Skeletal muscle satellite cell (primary cell): Measurements from ENCODE around the gene IGSF22.

Experiments
- H3K27me3 ChIP-seq: 2 replicates; pipeline ENCODE4 v1.7.0; 2013; ENCODE audit warnings: low read length; ENCODE audit not compliant: control insufficient read depth, insufficient read depth
- H3K36me3 ChIP-seq: 2 replicates; pipeline ENCODE4 v1.7.0; 2013; ENCODE audit warnings: mild to moderate bottlenecking, control low read depth, low read length; ENCODE audit not compliant: insufficient read depth
- H3K4me1 ChIP-seq: 2 replicates; pipeline ENCODE4 v1.7.0; 2013; ENCODE audit warnings: low read length; ENCODE audit not compliant: control insufficient read depth, insufficient read depth
- H3K4me2 ChIP-seq: 2 replicates; pipeline ENCODE4 v1.7.0; 2013; ENCODE audit warnings: mild to moderate bottlenecking, low read length
- H3K4me3 ChIP-seq: 2 replicates; pipeline ENCODE4 v1.7.0; 2013; ENCODE audit warnings: low read length
- H3K9ac ChIP-seq: 2 replicates; pipeline ENCODE4 v1.7.0; 2013; ENCODE audit warnings: mild to moderate bottlenecking, low read depth, low read length, moderate library complexity
- H3K9me3 ChIP-seq: replicated peaks from 2 replicates; pipeline ENCODE4 v1.7.0; 2013; ENCODE audit warnings: mild to moderate bottlenecking, control low read depth, low read length

IGSF22 gene

DNA sequence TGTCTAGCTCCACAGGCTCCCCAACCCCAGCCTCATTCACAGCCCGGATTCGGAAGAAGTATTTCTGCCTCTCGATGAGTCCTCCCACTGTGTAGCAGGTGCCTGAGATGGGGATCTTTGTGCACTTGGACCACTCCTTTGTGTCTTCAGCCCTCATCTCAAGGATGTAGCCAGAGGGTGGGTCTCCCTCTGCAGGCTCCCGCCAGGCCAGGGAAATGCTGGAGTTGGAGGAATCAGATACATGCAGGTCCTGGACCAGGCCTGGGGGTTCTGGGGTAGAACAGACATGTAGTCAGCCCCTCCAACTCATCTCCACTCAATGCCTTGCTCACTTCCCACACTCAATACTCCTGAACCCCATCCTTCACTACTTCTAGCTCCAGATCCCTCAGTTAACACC, 16.6 kb downstream of the IGSF22 start:
- no peak overlapping the region for H3K9ac ChIP-seq
- peaks cover 3% of the 10 kb centered on the region for H3K4me1 ChIP-seq
- peaks cover 84% of the 10 kb centered on the region for H3K27me3 ChIP-seq
- no peaks in the 10 kb centered on the region for H3K36me3 ChIP-seq
- H3K4me3 ChIP-seq = no peak overlapping the region
- H3K4me2 ChIP-seq = no peak overlapping the region
- no peaks in the 10 kb centered on the region for H3K9me3 ChIP-seq

DNA sequence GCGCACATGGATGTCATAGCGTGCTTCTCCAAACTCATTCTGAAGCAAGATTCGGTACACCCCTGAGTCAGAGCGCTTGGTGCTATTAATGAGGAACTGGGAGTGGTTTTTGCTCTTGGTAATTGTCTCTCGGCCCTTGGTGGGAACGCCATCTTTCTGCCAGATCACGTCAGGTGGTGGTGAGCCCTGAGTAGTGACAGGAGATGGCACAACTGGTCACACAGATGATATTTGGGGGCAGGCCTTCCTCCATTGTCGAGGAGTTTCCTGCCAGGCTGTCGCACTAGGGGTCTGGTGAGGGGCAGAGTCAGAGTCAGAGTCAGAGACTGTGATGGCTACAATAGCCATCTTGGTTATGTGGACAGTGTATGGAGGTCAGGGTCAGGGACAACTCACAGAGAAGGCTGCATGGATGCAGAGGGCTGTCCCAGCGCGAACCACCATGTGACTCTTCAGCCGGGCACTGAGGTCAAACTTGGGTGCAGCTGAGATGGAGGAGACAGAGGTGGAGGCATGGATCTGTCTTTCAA, 18.1 kb downstream of the IGSF22 start:
- H3K9ac ChIP-seq = no peak overlapping the region
- no peak overlapping the region for H3K4me2 ChIP-seq
- H3K9me3 ChIP-seq = no peaks in the 10 kb centered on the region
- H3K36me3 ChIP-seq = no peaks in the 10 kb centered on the region
- peaks cover 3% of the 10 kb centered on the region for H3K4me1 ChIP-seq
- peaks cover 89% of the 10 kb centered on the region for H3K27me3 ChIP-seq
- no peak overlapping the region for H3K4me3 ChIP-seq

DNA sequence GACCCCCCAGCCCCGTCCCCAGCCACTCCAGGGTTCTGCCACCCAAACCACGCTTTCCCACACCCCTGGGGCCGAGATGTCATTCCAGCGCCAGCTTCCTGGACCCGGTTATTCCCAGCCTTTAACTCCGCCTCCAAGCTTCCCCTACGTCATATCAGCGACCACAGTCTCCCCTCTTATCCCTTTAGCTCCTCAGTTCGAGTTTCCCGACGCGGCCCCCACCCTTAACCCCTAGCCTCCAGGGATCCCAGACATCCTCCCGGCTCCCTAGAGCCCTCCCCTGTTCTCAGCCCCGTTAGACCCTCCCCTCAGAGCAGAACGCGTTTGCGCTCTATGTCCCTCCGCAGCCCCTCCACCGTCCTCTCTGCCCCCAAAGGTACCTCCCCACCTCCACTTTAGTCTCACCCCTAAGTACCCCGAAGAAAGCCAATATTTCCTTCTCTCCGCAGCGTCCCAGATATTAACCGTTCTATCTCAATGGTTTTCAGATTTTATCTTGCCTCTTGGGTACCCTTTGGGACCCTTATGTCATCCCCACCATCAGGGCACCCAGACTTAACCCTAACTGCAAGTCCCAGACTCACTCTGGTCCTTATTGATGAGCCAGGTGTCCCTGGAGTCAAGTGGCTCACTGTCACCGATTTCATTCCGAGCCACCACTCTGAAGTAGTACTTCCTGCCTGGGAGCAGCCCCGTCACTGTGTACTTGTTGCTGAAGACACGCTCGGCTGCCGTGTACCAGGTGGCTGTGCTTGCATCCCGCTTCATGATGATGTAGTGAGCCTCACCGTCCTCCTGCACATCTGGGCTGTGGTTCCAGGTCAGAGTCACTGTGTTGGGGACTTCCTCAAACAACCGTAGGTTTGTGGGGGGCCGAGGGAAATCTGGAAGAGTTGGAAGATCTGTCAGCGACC, 19.4 kb downstream of the IGSF22 start:
- Histone ChIP-seq H3K4me2 (no peak overlapping the region), H3K36me3 (no peaks in the 10 kb centered on the region), H3K9ac (no peak overlapping the region), H3K9me3 (no peaks in the 10 kb centered on the region), H3K27me3 (peaks cover 83% of the 10 kb centered on the region), H3K4me1 (peaks cover 3% of the 10 kb centered on the region), H3K4me3 (no peak overlapping the region)

GRCh38 chr11:18705651-18706281, 20.2 kb downstream of the IGSF22 start:
- no peak overlapping the region for H3K4me3 ChIP-seq
- H3K27me3 ChIP-seq = peaks cover 82% of the 10 kb centered on the region
- peak overlapping the region; percentile 29 for H3K4me2 ChIP-seq
- no peaks in the 10 kb centered on the region for H3K36me3 ChIP-seq
- peaks cover 3% of the 10 kb centered on the region for H3K4me1 ChIP-seq
- no peak overlapping the region for H3K9ac ChIP-seq
- H3K9me3 ChIP-seq = no peaks in the 10 kb centered on the region

GRCh38 chr11:18704698-18705097, 21.3 kb downstream of the IGSF22 start:
- Histone ChIP-seq H3K4me3 (no peak overlapping the region), H3K4me1 (peaks cover 3% of the 10 kb centered on the region), H3K4me2 (no peak overlapping the region), H3K36me3 (no peaks in the 10 kb centered on the region), H3K27me3 (peaks cover 79% of the 10 kb centered on the region), H3K9ac (no peak overlapping the region), H3K9me3 (no peaks in the 10 kb centered on the region)

GRCh38 chr11:18704045-18704645, 21.8 kb downstream of the IGSF22 start:
- no peaks in the 10 kb centered on the region for H3K36me3 ChIP-seq
- H3K9ac ChIP-seq = no peak overlapping the region
- H3K4me1 ChIP-seq = peaks cover 8% of the 10 kb centered on the region
- peaks cover 79% of the 10 kb centered on the region for H3K27me3 ChIP-seq
- no peak overlapping the region for H3K4me2 ChIP-seq
- H3K4me3 ChIP-seq = no peak overlapping the region
- no peaks in the 10 kb centered on the region for H3K9me3 ChIP-seq

DNA sequence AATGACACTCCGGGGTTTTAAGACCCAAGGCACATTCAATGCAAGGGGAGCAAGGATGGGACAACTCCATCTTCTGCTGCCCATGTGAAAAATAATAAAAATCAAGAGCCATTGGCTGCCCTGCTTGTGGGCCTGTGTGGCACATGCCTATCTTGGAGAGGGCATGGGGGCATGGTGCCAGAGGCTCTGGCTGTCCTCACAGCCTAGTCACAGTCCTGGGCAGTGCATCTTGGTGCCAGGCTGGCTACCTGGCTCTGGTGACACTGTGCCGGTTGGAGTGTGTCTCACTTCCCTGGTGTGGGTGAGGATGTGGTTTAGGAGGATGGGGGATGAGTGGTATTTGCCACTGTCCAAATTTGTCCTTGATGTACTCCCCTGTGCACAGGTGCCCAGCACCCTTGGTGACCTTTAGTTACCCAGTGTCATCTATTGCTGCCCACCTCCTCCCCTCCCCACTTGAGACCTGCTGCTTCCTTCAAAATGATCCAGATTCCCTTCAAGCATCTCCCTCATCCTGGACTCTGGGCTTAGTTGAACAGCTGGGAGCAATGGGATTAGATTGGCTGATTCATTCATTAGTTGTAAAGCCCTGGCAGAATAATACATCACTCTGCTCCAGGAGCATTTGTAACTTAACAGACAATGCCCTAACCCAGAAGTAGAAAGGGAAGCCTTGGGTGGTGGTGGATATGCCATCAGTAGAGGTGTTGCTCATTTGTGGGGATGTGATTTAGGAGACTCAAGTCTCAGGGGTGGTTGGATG, 22.8 kb downstream of the IGSF22 start:
- H3K4me1 ChIP-seq = peaks cover 12% of the 10 kb centered on the region
- H3K4me3 ChIP-seq = no peak overlapping the region
- no peak overlapping the region for H3K4me2 ChIP-seq
- H3K9me3 ChIP-seq = no peaks in the 10 kb centered on the region
- peaks cover 70% of the 10 kb centered on the region for H3K27me3 ChIP-seq
- no peak overlapping the region for H3K9ac ChIP-seq
- no peaks in the 10 kb centered on the region for H3K36me3 ChIP-seq

DNA sequence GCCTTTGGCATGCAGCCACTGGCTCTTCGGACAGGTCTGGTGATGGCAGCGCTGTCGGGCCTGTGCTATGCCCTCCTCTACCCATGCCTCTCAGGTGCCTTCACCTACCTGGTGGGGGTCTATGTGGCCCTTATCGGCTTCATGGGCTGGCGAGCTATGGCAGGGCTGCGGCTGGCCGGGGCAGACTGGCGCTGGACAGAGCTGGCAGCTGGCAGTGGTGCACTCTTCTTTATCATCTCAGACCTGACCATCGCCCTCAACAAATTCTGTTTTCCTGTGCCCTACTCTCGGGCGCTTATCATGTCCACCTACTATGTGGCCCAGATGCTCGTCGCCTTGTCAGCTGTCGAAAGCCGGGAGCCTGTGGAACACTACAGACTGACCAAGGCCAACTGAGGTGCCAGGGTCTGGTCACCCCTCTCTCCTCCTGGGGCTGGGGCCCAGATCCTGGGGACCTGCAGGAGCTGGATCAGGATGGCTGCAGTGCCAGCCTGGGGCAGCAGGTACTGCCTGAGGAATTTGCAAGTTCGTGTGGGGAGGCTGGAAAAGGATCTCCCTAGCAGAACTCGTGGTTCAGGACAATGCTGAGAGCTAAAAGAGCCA, 24.3 kb downstream of the IGSF22 start:
- H3K4me2 ChIP-seq = no peak overlapping the region
- H3K36me3 ChIP-seq = no peaks in the 10 kb centered on the region
- H3K27me3 ChIP-seq = peaks cover 56% of the 10 kb centered on the region
- H3K4me3 ChIP-seq = no peak overlapping the region
- H3K4me1 ChIP-seq = peaks cover 13% of the 10 kb centered on the region
- no peaks in the 10 kb centered on the region for H3K9me3 ChIP-seq
- H3K9ac ChIP-seq = no peak overlapping the region

DNA sequence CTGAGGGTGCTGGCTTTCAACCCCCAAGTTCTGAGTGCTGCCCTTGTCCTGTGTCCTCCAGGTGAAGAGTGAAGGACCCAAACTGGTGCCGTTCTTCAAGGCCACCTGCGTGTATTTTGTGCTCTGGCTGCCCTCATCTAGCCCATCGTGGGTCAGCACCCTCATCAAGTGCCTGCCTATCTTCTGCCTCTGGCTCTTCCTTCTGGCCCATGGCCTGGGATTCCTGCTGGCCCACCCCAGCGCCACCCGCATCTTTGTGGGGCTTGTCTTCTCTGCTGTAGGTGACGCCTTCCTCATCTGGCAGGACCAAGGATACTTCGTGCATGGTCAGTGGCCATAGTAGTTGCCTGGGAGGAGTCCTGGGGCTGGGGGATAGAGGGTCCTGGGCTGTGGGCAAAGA, 25.1 kb downstream of the IGSF22 start:
- no peak overlapping the region for H3K4me2 ChIP-seq
- no peaks in the 10 kb centered on the region for H3K36me3 ChIP-seq
- H3K4me3 ChIP-seq = no peak overlapping the region
- no peaks in the 10 kb centered on the region for H3K9me3 ChIP-seq
- peaks cover 50% of the 10 kb centered on the region for H3K27me3 ChIP-seq
- H3K9ac ChIP-seq = no peak overlapping the region
- H3K4me1 ChIP-seq = peaks cover 13% of the 10 kb centered on the region

DNA sequence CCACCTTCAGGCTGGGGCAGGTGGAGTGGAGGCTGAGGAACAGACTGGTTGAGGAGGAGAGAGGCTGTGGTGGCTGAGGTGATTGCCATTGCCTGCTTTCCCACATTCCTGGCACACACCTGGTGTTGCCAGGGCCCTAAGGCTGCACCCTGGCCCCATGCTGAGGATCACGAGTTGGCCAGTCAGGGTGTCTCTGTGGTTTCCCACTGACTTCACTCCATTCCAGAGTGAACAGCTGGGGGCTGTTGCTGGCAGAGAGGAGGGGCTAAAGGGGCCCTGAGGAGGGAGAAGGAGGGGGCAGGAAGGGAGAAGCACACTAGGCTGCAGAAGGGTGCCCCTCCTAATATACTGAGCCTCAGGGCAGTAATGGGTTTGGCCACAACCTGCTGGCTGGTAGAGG, 25.6 kb downstream of the IGSF22 start:
- peaks cover 10% of the 10 kb centered on the region for H3K4me1 ChIP-seq
- H3K9me3 ChIP-seq = no peaks in the 10 kb centered on the region
- H3K4me2 ChIP-seq = no peak overlapping the region
- no peak overlapping the region for H3K9ac ChIP-seq
- no peak overlapping the region for H3K4me3 ChIP-seq
- no peaks in the 10 kb centered on the region for H3K36me3 ChIP-seq
- H3K27me3 ChIP-seq = peaks cover 47% of the 10 kb centered on the region
